Measurements from ENCODE around the gene TRMT44.
A peak's percentile ranks its signal among the peaks of the same experiment; 100 is the strongest.

Gene TRMT44

DNA sequence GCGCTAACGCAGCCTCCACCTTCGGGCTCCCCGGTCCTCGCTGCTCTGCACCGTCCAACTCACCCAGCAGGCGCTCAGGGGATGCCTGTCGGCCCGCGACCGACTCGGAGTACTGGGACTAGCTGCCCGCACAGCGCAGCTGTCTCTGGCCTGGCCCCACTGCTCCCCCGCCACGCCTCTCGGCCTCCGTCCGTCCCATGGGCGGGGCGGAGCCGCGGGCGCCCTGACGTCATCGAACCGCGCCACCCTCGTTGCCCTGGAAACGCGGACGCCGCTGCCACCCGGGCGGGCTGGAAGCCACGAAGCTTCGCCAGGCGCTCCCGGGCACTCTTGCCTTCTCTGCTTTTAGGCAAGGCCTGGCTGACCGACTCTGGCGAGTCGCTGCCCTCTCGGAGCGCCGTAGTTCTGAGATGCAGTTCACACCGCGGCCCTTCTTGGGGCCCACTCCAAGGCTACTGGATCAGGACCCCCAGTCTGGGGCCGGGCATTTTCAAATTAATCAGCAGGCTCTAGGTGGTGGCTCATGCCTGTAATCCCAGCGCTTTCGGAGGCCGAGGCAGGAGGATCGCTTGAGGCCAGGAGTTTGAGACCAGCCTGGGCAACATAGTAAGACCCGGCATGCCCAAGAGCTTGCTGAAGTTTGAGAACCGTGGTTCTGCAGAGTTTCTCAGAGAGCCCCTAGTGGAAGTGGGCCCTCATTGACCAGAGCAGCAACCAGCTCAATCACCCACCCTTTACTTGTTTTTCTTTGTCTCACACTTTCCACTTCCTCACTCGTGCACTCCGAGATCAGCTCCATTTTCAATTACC, 12.1 kb upstream of the TRMT44 start:
- no peak overlapping the region for H4K12ac ChIP-seq (ENCODE audit: low read depth, low read length)
- H3K4me1 ChIP-seq (ENCODE audit: control insufficient read depth in 1 of 2, insufficient read depth in 2 of 2, low read length in 2 of 2): peaks cover 7 to 8% of the 10 kb centered on the region in 2 experiments
- peak overlapping the region; percentile 85 for H3K9ac ChIP-seq (ENCODE audit: low read length)
- peak overlapping the region; percentile 73 for H4K8ac ChIP-seq (ENCODE audit: low read depth, low read length)
- H2AFZ ChIP-seq (ENCODE audit: insufficient read depth, low read length, poor library complexity): peak overlapping the region; percentile 75
- H3K27ac ChIP-seq (ENCODE audit: low read depth, low read length): no peak overlapping the region
- peak overlapping the region; percentile 63 for H2BK5ac ChIP-seq (ENCODE audit: low read depth, low read length, poor library complexity)
- H3K79me2 ChIP-seq (ENCODE audit: control insufficient read depth, insufficient read depth, low read length, poor library complexity): no peaks in the 10 kb centered on the region
- peaks cover 7% of the 10 kb centered on the region for H3K79me1 ChIP-seq (ENCODE audit: low read length)
- no peak overlapping the region for H2BK12ac ChIP-seq (ENCODE audit: low read length)
- peak overlapping the region; percentile 79 for H3K18ac ChIP-seq (ENCODE audit: low read length)
- H3K14ac ChIP-seq (ENCODE audit: low read length): peak overlapping the region; percentile 67
- peak overlapping the region; percentile 62 for H2BK120ac ChIP-seq (ENCODE audit: insufficient read depth, low read length, poor library complexity)
- peak overlapping the region; percentile 30 for H3K4ac ChIP-seq (ENCODE audit: low read depth, low read length)
- H2AK5ac ChIP-seq (ENCODE audit: low read length): no peak overlapping the region
- H3K4me2 ChIP-seq (ENCODE audit: low read length): peak overlapping the region; percentile 100
- no peaks in the 10 kb centered on the region for H3K9me3 ChIP-seq (ENCODE audit: insufficient read depth, low read depth, low read length)
- WGBS (ENCODE audit: extremely low coverage, insufficient coverage, insufficient read length): no CpG with 5 or more reads among the region's 56 CpGs
- H3K23ac ChIP-seq (ENCODE audit: low read length): no peak overlapping the region
- no peaks in the 10 kb centered on the region for H3K27me3 ChIP-seq (ENCODE audit: insufficient read depth, low read length)
- H3K36me3 ChIP-seq (ENCODE audit: control insufficient read depth in 1 of 2, insufficient read depth in 2 of 2, low read length in 2 of 2): no peaks in the 10 kb centered on the region
- peak; percentile 88 to 97 for DNase-seq
- peak overlapping the region; percentile 88 for H3K4me3 ChIP-seq (ENCODE audit: low read depth, low read length)
- peak overlapping the region; percentile 45 for H4K91ac ChIP-seq (ENCODE audit: low read depth, low read length)

- H2AK5ac ChIP-seq (ENCODE audit: low read length): no peak overlapping the region
- H3K23ac ChIP-seq (ENCODE audit: low read length): no peak overlapping the region
- H3K79me1 ChIP-seq (ENCODE audit: low read length): peaks cover 7% of the 10 kb centered on the region
- no peak overlapping the region for H3K18ac ChIP-seq (ENCODE audit: low read length)
- no peak overlapping the region for H3K4ac ChIP-seq (ENCODE audit: low read depth, low read length)
- no peaks in the 10 kb centered on the region for H3K79me2 ChIP-seq (ENCODE audit: control insufficient read depth, insufficient read depth, low read length, poor library complexity)
- H3K4me2 ChIP-seq (ENCODE audit: low read length): no peak overlapping the region
- H3K14ac ChIP-seq (ENCODE audit: low read length): no peak overlapping the region
- no CpG with 5 or more reads among the region's 5 CpGs for WGBS (ENCODE audit: extremely low coverage, insufficient coverage, insufficient read length)
- no peak overlapping the region for H2AFZ ChIP-seq (ENCODE audit: insufficient read depth, low read length, poor library complexity)
- H3K36me3 ChIP-seq (ENCODE audit: control insufficient read depth in 1 of 2, insufficient read depth in 2 of 2, low read length in 2 of 2): no peaks in the 10 kb centered on the region
- peaks cover 7 to 12% of the 10 kb centered on the region in 2 experiments for H3K4me1 ChIP-seq (ENCODE audit: control insufficient read depth in 1 of 2, insufficient read depth in 2 of 2, low read length in 2 of 2)
- no peaks in the 10 kb centered on the region for H3K27me3 ChIP-seq (ENCODE audit: insufficient read depth, low read length)
- DNase-seq: no peak
- no peak overlapping the region for H4K8ac ChIP-seq (ENCODE audit: low read depth, low read length)
- no peak overlapping the region for H4K12ac ChIP-seq (ENCODE audit: low read depth, low read length)
- no peak overlapping the region for H2BK5ac ChIP-seq (ENCODE audit: low read depth, low read length, poor library complexity)
- no peak overlapping the region for H3K27ac ChIP-seq (ENCODE audit: low read depth, low read length)
- H3K9me3 ChIP-seq (ENCODE audit: insufficient read depth, low read depth, low read length): no peaks in the 10 kb centered on the region
- no peak overlapping the region for H3K4me3 ChIP-seq (ENCODE audit: low read depth, low read length)
- H2BK12ac ChIP-seq (ENCODE audit: low read length): no peak overlapping the region
- H4K91ac ChIP-seq (ENCODE audit: low read depth, low read length): no peak overlapping the region
- H2BK120ac ChIP-seq (ENCODE audit: insufficient read depth, low read length, poor library complexity): no peak overlapping the region
- no peak overlapping the region for H3K9ac ChIP-seq (ENCODE audit: low read length)
Observed at GRCh38 chr4:8431553-8431952, 9.0 kb upstream of the TRMT44 start.

- Histone ChIP-seq H2BK5ac (ENCODE audit: low read depth, low read length, poor library complexity) (no peak overlapping the region), H3K4me2 (ENCODE audit: low read length) (no peak overlapping the region), H3K79me1 (ENCODE audit: low read length) (peaks cover under 1% of the 10 kb centered on the region), H2BK12ac (ENCODE audit: low read length) (no peak overlapping the region), H4K91ac (ENCODE audit: low read depth, low read length) (no peak overlapping the region), H3K36me3 (ENCODE audit: control insufficient read depth in 1 of 2, insufficient read depth in 2 of 2, low read length in 2 of 2) (no peaks in the 10 kb centered on the region), H3K4ac (ENCODE audit: low read depth, low read length) (no peak overlapping the region), H2AFZ (ENCODE audit: insufficient read depth, low read length, poor library complexity) (no peak overlapping the region), H2BK120ac (ENCODE audit: insufficient read depth, low read length, poor library complexity) (no peak overlapping the region), H3K27me3 (ENCODE audit: insufficient read depth, low read length) (no peaks in the 10 kb centered on the region), H3K4me3 (ENCODE audit: low read depth, low read length) (no peak overlapping the region), H3K9ac (ENCODE audit: low read length) (no peak overlapping the region), H4K8ac (ENCODE audit: low read depth, low read length) (no peak overlapping the region), H3K4me1 (ENCODE audit: control insufficient read depth in 1 of 2, insufficient read depth in 2 of 2, low read length in 2 of 2) (peaks cover 0 to 7% of the 10 kb centered on the region in 2 experiments), H3K79me2 (ENCODE audit: control insufficient read depth, insufficient read depth, low read length, poor library complexity) (no peaks in the 10 kb centered on the region), H3K27ac (ENCODE audit: low read depth, low read length) (no peak overlapping the region), H3K23ac (ENCODE audit: low read length) (no peak overlapping the region), H3K18ac (ENCODE audit: low read length) (no peak overlapping the region), H3K14ac (ENCODE audit: low read length) (no peak overlapping the region), H4K12ac (ENCODE audit: low read depth, low read length) (no peak overlapping the region), H2AK5ac (ENCODE audit: low read length) (no peak overlapping the region), H3K9me3 (ENCODE audit: insufficient read depth, low read depth, low read length) (no peaks in the 10 kb centered on the region)
- DNase-seq: peak in 1 of 2 donors; percentile 15
- WGBS (ENCODE audit: extremely low coverage, insufficient coverage, insufficient read length): no CpG with 5 or more reads among the region's 5 CpGs
Observed at GRCh38 chr4:8433136-8433535, 7.4 kb upstream of the TRMT44 start.

DNA sequence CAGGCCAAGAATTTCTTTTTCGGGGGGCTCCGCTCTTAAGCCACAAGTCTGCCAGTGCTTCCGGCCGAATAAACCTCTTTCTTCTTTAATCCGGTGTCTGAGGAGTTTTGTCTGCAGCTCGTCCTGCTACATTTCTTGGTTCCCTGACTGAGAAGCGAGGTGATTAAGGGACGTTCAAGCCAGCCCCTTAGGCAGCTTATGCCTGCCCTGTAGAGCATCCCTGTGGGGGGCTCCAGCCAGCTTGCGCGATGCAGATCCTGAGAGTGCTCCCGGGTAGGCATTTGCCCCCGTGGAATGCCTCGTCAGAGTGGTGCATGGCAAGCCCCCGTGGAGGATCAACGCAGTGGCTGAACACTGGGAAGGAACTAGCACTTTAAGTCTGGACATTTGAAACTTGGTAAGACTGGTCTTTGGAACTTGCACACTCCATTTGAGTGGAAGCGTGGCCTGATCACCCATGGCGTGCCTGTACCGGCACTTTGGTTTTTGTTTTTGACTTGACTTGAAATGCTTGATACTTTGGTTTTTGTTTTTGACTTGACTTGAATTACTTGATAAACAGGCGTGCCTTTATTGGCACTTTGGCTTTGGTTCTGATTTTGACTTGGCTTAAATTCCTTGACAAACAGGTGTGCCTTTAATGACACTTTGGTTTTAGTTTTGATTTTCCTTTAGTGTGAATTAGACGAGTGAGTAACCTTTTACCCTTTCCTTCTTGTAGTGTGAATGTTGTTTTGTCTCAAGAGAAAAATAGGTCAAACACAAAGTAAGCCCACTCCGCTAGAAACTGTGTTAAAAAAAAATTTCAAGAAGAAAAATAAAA, 6.1 kb upstream of the TRMT44 start:
- Histone ChIP-seq H3K4me3 (ENCODE audit: low read depth, low read length) (no peak overlapping the region), H3K23ac (ENCODE audit: low read length) (no peak overlapping the region), H4K12ac (ENCODE audit: low read depth, low read length) (no peak overlapping the region), H3K79me2 (ENCODE audit: control insufficient read depth, insufficient read depth, low read length, poor library complexity) (no peaks in the 10 kb centered on the region), H3K14ac (ENCODE audit: low read length) (no peak overlapping the region), H2BK12ac (ENCODE audit: low read length) (no peak overlapping the region), H3K4ac (ENCODE audit: low read depth, low read length) (no peak overlapping the region), H2BK120ac (ENCODE audit: insufficient read depth, low read length, poor library complexity) (no peak overlapping the region), H3K27me3 (ENCODE audit: insufficient read depth, low read length) (no peaks in the 10 kb centered on the region), H4K91ac (ENCODE audit: low read depth, low read length) (no peak overlapping the region), H2AK5ac (ENCODE audit: low read length) (no peak overlapping the region), H2AFZ (ENCODE audit: insufficient read depth, low read length, poor library complexity) (no peak overlapping the region), H3K4me2 (ENCODE audit: low read length) (no peak overlapping the region), H4K8ac (ENCODE audit: low read depth, low read length) (no peak overlapping the region), H3K27ac (ENCODE audit: low read depth, low read length) (no peak overlapping the region), H3K9ac (ENCODE audit: low read length) (no peak overlapping the region), H3K9me3 (ENCODE audit: insufficient read depth, low read depth, low read length) (no peaks in the 10 kb centered on the region), H2BK5ac (ENCODE audit: low read depth, low read length, poor library complexity) (no peak overlapping the region), H3K36me3 (ENCODE audit: control insufficient read depth in 1 of 2, insufficient read depth in 2 of 2, low read length in 2 of 2) (no peaks in the 10 kb centered on the region), H3K79me1 (ENCODE audit: low read length) (no peaks in the 10 kb centered on the region), H3K4me1 (ENCODE audit: control insufficient read depth in 1 of 2, insufficient read depth in 2 of 2, low read length in 2 of 2) (peaks cover 0 to 7% of the 10 kb centered on the region in 2 experiments), H3K18ac (ENCODE audit: low read length) (no peak overlapping the region)
- no CpG with 5 or more reads among the region's 21 CpGs for WGBS (ENCODE audit: extremely low coverage, insufficient coverage, insufficient read length)
- no peak for DNase-seq

Data from trophoblast cell (in vitro differentiated cells and primary cell).